ENCODE results near the gene ERP44. TPM values are rescaled to one million over a fixed set of nuclear protein-coding genes. Genes with fewer than 3 reads are reported as not detected.
"Not testable (repeated sequence)": the region's sequence is repeated elsewhere in the genome, so short reads cannot be mapped to it uniquely, and the experiment has no call there.

Gene ERP44
- total and polyA plus RNA-seq, 2 experiments from 2014 or later = 40.6 to 52.1 TPM

GRCh38 chr9:100070104-100071041, 28.4 kb downstream of the ERP44 start:
- Histone ChIP-seq H3K4me3 (no peak overlapping the region), H4K20me1 (ENCODE audit: insufficient read depth, poor library complexity, severe bottlenecking) (peaks cover 22% of the 10 kb centered on the region), H3K4me2 (no peak overlapping the region), H3K36me3 (replicated peaks; ENCODE audit: insufficient read depth, low read depth) (no peaks in the 10 kb centered on the region), H3K9me3 (ENCODE audit: low read depth) (no peaks in the 10 kb centered on the region), H3K79me2 (peaks cover 66% of the 10 kb centered on the region), H3K27me3 (no peaks in the 10 kb centered on the region), H2AFZ (no peak overlapping the region), H3K4me1 (ENCODE audit: insufficient read depth) (no peaks in the 10 kb centered on the region), H3K9me2 (replicated peaks; ENCODE audit: insufficient read depth) (no peaks in the 10 kb centered on the region), H3K27ac (no peak overlapping the region)
- no peak for TF ChIP-seq EZH2phosphoT487 (IDR thresholded peaks at IDR 0.05; ENCODE audit: low read depth, severe bottlenecking, unreplicated experiment)
- no peak for TF ChIP-seq EZH2 (IDR thresholded peaks at IDR 0.05; ENCODE audit: borderline replicate concordance)
- TF ChIP-seq CTCF (IDR thresholded peaks at IDR 0.05; ENCODE audit: poor library complexity) = no peak
- no peak for DNase-seq (ENCODE audit: low spot score)
- 79% methylated on average over 2 of the region's 2 CpGs for WGBS (ENCODE audit: low lambda C conversion rate, missing lambda C conversion rate)

DNA sequence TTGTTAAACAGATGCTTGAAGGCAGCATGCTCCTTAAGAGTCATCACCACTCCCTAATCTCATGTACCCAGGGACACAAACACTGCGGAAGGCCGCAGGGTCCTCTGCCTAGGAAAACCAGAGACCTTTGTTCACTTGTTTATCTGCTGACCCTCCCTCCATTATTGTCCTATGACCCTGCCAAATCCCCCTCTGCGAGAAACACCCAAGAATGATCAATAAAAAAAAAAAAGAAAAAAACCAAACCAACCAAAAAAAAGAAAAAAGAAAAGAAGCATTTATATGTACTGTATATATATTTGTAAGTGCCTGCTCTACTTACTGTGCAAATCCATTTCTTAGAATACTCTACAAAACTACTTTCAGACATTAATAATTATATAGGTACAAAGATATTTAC, 29.7 kb downstream of the ERP44 start:
- not testable (repeated sequence) for H3K9me2 ChIP-seq (replicated peaks; ENCODE audit: insufficient read depth); H3K9me3 ChIP-seq (ENCODE audit: low read depth); H3K4me3 ChIP-seq; DNase-seq (ENCODE audit: low spot score); H3K4me1 ChIP-seq (ENCODE audit: insufficient read depth); H3K27me3 ChIP-seq; H3K4me2 ChIP-seq; H2AFZ ChIP-seq; H3K27ac ChIP-seq; H3K36me3 ChIP-seq (replicated peaks; ENCODE audit: insufficient read depth, low read depth)
- H3K79me2 ChIP-seq = peaks cover 62% of the 10 kb centered on the region
- H4K20me1 ChIP-seq (ENCODE audit: insufficient read depth, poor library complexity, severe bottlenecking) = peaks cover 18% of the 10 kb centered on the region
- WGBS (ENCODE audit: low lambda C conversion rate, missing lambda C conversion rate) = 67% methylated on average over 1 of the region's 3 CpGs

GRCh38 chr9:100067990-100068389, 30.8 kb downstream of the ERP44 start:
- H3K27ac ChIP-seq; DNase-seq (ENCODE audit: low spot score); H3K27me3 ChIP-seq; H3K4me3 ChIP-seq; H3K36me3 ChIP-seq (replicated peaks; ENCODE audit: insufficient read depth, low read depth); H3K9me3 ChIP-seq (ENCODE audit: low read depth); H3K9me2 ChIP-seq (replicated peaks; ENCODE audit: insufficient read depth); H3K4me2 ChIP-seq; H2AFZ ChIP-seq; H3K4me1 ChIP-seq (ENCODE audit: insufficient read depth): not testable (repeated sequence)
- Histone ChIP-seq H3K79me2 (peaks cover 56% of the 10 kb centered on the region), H4K20me1 (ENCODE audit: insufficient read depth, poor library complexity, severe bottlenecking) (peaks cover 10% of the 10 kb centered on the region)
- WGBS (ENCODE audit: low lambda C conversion rate, missing lambda C conversion rate) = no CpG with 5 or more reads among the region's 30 CpGs

- Histone ChIP-seq H4K20me1 (ENCODE audit: insufficient read depth, poor library complexity, severe bottlenecking) (peaks cover 9% of the 10 kb centered on the region), H3K79me2 (peaks cover 54% of the 10 kb centered on the region), H3K4me2 (peak overlapping the region; percentile 39), H2AFZ (no peak overlapping the region), H3K27ac (no peak overlapping the region), H3K9me3 (ENCODE audit: low read depth) (no peaks in the 10 kb centered on the region), H3K27me3 (no peaks in the 10 kb centered on the region), H3K36me3 (replicated peaks; ENCODE audit: insufficient read depth, low read depth) (no peaks in the 10 kb centered on the region), H3K4me3 (no peak overlapping the region), H3K9me2 (replicated peaks; ENCODE audit: insufficient read depth) (no peaks in the 10 kb centered on the region), H3K4me1 (ENCODE audit: insufficient read depth) (no peaks in the 10 kb centered on the region)
- peak; percentile 9 for DNase-seq (ENCODE audit: low spot score)
- TF ChIP-seq EZH2 (IDR thresholded peaks at IDR 0.05; ENCODE audit: borderline replicate concordance) = no peak
- TF ChIP-seq CTCF (IDR thresholded peaks at IDR 0.05; ENCODE audit: poor library complexity) = no peak
- no peak for TF ChIP-seq EZH2phosphoT487 (IDR thresholded peaks at IDR 0.05; ENCODE audit: low read depth, severe bottlenecking, unreplicated experiment)
- 72% methylated on average over 2 of the region's 2 CpGs for WGBS (ENCODE audit: low lambda C conversion rate, missing lambda C conversion rate)
These were observed 32.3 kb downstream of the ERP44 start for GRCh38 chr9:100066539-100066938.

All from hepatocyte (in vitro differentiated cells).